SIG-M5 treated with dmso at 0.1 percent for 504 hours (cell line): ENCODE measurements around the gene SLC12A4.

Experiments used
- DNase-seq: peaks from one replicate; lab custom pipeline; 2025; ENCODE audit not compliant: unreplicated experiment; lab: John Stamatoyannopoulos, UW

Gene SLC12A4

DNA sequence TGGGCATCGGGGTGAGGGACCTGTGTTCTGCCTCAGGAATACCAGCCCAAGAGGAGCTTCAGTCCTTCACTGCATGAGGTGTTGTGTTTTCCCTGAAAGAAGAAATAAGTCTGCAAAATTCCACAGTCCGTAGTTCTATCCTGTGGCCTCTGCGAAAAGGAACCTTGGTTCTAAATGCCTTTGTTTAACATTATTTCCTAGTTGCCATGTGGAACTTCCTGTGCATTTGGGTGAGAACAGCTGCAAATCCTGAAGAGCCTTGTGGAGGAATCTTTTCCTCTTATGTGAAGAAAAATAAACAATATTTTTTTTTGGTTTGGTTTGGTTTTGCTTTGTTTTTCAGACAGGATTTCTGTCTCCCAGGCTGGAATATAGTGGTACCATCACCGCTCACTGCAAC lies 65.6 kb downstream of the SLC12A4 start:
- DNase-seq: no peak

DNA sequence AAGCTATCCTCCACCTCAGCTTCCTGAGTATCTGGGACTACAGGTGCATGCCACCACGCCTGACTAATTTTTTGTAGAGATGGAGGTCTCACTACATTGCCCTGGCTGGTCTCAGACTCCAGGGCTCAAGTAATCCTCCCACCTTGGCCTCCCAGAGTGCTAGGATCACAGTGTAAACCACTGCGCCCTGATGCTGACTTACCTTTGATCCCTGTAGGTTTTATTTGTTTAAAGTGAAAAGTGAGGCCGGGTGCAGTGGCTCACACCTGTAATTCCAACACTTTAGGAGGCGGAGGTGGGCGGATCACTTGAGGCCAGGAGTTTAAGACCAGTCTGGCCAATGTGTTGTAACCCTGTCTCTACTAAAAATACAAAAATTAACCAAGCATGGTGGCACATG lies 66.7 kb downstream of the SLC12A4 start:
- no peak for DNase-seq

DNA sequence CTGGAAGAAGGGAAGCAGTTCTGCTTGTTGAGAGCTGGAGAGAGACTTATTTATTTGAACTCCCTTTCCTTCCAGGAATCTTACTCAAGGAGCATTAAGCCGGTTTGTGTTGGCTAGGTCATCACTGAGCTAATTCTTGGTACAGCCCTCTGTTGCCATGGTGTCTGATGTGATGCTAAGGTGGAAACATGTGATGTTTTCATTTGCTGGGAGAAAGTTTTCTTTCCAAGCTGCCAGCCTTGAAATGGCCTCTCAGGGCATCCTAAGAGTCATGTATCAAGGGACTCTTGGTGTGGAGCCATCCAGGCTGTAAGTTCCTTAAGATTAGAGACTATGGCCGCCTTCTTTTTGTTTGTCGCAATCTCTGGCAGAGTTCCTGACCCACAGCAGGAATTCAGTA lies 71.2 kb downstream of the SLC12A4 start:
- no peak for DNase-seq

DNA sequence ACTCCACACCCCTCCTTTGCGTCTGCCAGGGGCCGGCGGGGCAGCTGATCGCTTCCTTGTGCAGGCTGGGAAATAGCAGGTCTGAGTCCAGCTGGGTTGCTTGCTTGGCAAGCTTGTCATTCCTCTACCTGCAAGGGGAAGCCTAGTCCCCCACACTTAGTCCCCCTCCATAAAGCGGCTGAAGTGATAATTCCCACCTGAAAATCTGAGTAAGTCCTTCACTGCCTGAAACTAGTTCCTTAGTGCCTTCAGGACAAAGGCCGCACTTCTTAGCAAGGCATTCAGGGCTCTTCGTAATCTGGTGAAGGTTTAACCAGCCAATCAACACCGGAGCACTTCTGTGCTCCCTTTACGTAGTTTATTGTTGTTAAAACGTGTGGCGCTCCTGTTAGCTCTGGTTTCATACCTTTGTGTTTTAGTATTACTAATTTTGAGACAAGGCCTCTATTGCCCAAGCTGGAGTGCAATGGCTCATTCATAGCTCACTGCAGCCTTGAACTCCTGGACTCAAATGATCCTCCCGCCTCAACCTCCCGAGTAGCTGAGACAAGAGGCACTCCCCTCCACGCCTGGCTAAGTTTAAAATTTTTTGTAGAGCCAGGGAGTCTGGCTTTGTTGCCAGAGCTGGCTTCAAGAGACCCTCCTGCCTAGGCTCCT lies 74.6 kb downstream of the SLC12A4 start:
- DNase-seq: no peak
